SIG-M5 treated with dmso at 0.1 percent for 504 hours (cell line): ENCODE data around the gene NNAT.

ENCODE experiments used
- DNase-seq: peaks from one replicate; lab custom pipeline; 2025; ENCODE audit not compliant: unreplicated experiment; lab: John Stamatoyannopoulos, UW

NNAT gene

GRCh38 chr20:37501940-37502339 is 19.1 kb upstream of the NNAT start:
- no peak for DNase-seq

DNA sequence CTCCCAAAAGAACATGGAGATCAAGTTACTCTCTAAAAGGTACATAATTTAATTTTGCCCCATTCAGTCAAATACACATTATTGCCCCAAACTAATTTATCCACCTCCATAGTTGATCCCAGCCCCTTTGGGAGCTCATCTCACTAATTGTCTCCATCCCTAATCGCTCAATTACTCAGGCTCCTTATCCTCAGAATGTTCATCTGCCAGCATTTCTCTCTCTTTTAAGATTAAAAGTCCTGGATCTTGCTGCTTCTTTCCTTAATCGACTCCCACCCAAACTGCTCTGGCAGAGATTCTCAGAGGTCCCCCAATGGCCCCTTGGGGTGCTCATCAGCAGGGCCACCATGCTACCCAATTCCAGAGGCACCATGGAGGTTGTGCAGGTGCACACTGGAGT is 18.4 kb upstream of the NNAT start:
- DNase-seq = no peak

DNA sequence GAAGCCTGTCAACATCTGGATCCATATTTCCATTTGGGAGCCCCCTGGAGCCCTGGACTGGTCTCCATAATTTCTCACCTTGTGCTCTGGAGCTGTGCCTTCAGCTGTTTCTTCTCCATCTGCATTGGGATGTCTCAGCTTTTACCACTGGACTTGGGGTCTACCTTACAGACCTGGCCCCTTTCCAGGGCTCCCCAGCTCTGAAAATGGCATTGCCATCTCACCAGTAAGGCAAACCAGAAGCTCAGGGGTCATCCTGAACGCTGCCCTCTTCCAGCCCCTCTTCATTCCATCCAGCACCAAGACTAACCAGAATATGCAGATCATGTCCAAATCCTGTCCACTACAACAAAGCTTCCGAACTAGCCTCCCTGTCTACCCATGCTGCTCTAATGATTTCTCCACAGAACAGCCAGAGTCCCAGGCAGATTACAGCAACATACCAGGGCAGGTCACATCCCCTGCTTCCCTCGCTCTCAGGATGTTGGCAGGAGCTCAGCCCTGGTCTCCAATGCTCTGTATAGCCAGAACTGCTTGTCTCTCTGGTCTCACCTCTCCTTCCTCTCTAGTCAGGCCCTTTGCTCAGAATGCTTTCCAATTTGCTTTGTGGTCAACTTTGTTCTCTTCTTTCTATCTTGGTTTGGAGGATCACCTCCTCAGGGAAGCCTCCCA is 17.7 kb upstream of the NNAT start:
- DNase-seq = no peak

- DNase-seq = no peak
These were observed 16.5 kb upstream of the NNAT start for GRCh38 chr20:37504404-37505096.

GRCh38 chr20:37505263-37506151 is 15.5 kb upstream of the NNAT start:
- DNase-seq = no peak

DNA sequence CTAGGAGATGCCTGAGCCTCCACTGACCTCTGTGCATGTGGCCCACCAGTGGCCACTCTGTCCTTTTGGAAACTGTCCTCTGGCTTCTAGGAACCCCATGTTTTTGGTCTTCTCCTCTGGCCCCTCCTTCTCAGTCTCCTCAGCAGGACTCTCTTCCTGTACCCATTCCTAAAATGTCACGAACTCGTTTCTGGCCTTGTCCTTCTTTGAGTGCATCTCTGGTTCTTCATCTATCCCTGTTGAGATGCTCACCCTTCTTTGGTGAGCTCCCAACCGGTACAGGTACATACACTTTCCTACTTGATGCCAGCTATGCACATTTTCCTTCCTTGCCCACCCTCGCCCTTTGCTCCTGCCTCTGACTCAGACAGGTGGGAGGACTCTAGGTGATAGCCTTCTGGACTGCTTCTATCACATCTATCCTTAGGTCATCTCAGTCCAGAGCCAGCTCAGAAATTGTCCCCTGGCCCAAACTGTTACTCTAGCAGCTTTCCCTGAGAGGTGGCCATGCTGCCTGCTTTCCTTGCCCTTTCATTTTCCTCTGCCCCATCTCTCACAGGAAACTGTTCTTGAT is 14.8 kb upstream of the NNAT start:
- no peak for DNase-seq

- no peak for DNase-seq
These were observed 10.8 kb upstream of the NNAT start for GRCh38 chr20:37510226-37510625.

- DNase-seq = no peak
These were observed 9.3 kb upstream of the NNAT start for GRCh38 chr20:37511610-37512275.

- no peak for DNase-seq
These were observed 7.2 kb upstream of the NNAT start for GRCh38 chr20:37513779-37514359.

DNA sequence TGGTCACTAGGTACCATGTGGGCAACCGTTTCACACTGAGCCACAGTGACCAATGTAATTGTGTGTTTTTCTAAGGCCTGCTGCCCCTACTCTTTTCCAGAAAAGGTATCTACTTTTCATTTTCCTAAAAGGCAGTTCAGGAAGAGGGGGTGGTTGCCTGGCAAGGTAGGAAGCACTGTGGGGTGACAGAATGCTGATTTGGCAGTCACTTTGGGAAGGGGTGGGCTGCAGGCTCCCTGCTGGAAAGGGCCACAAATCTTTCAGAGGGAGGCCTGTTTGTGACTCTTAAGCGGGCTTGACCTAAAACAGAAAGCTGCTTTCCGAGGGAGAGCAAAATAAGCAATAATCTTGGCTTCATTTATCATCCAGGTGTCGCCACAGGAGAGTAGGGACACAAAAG is 5.2 kb upstream of the NNAT start:
- DNase-seq = no peak

DNA sequence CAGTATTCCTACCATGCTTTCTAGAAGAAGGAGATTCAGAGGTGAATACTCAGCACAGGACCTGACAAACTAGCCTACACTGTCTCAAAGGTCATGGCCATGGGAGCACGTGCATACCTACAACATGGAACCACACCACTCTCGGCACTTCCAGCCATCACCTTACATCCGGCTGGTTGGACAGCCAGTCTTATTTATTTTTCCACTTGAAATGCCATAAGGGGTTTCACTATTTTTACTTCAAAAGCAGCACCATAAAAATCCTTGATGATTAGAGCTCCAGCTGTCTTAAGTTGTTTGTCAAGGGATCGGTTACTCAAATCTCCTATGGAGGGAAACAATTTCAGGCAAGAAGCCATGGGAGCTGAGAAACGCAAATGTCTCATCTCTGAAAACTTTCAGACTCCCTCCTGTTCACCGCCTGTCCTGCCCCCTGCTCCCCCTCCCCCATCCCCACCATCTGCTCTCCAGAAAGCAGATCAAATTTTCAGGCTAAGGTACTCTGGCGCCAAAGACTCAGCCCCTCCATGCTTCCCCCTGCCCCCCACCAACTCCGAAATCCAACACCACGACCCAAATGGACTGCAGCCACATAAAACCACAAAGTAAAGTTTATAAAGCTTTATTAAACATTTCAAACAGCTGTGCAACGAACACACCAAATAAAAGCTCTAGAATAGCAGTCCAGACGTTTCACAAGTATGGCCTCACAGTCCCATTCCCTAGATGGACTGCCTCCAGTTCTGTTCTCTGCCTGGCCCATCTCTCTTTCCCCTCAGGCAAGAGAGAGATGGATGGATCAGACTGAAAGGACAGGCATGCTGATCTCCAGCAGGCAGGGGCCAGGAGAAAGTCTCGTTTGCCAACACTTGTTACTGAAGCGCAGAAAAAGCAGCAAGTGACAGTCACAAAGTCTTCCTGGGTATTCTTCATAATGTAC is 4.0 kb upstream of the NNAT start:
- DNase-seq = no peak

DNA sequence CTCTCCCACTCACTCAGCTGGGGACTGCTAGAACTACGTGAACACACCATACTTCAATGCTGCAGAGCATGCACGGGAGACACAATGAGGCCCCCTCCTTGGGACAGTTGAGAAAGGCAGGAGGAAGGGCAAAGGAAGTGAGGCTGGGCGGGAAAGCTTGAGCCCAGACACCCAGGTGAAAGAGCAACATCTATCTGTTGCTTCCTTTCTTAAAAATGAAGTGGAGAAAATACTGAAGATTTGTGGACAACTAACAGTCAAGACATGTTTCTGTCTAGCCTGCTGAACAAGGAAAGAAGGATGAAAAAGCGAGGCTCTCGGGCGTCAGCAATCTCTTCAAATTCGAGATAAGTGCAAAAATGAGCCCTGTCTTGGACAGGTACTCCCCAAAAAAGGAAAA is 3.0 kb upstream of the NNAT start:
- no peak for DNase-seq

- no peak for DNase-seq
These were observed 2.2 kb upstream of the NNAT start for GRCh38 chr20:37518606-37519507.

GRCh38 chr20:37519508-37520418 is 1.3 kb upstream of the NNAT start:
- no peak for DNase-seq

DNA sequence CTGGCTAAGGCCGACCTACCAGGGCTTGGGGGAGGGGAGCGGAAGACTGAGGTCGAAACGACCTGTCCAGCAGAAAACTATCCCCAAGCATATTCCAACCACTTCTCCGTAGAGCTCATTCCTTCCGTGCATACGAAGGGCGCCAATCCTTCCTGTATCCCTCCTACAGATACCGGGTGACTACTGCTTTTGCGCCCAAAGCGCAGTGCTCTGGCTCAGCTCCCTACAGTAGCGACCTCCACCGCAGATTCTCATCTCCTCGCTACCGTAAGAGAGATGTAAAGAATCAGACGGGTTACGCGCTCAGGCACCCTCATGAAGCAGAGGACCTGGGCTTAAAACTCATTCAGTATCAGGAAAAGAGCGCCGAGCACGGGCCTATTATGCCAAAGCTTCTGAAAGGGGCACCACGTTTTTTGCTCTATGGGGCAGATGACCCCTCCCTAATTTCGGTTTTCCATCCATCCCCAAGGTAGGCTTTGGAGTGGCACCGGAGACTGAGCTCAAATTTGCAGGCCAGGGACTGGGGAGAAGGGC is 563 bp upstream of the NNAT start:
- no peak for DNase-seq

DNA sequence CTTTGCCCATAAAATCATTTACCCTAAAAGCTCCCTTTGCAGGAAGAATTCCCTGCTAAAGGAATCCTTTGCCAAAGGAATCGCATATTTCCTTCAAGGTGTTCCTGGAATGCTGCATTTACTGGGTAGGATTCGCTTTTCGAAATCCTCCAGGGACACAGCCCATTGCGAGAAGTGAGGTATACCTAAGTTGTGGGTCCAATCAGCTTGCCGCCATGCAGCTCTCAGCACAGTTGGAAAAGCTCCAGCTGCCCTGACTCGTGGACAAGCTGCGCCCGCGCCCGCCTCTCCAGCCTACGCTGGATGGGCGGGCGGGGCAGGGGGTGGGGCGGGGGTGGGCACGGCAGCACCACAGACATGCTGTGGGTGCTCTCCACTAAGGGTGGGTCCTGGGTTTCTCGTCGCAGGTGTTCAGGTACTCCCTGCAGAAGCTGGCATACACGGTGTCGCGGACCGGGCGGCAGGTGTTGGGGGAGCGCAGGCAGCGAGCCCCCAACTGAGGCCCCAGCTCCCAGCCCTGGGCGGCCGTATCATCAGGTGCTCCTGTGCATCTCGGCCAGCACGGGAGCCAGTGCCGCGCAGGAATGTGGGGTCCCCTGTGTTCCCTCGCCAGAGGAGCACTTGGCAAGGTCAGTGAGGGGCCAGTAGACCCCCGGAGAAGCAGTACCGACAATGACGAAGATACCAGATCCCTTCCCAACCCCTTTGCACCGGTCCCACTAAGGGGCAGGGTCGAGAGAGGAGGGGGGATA is 1.4 kb downstream of the NNAT start:
- no peak for DNase-seq

DNA sequence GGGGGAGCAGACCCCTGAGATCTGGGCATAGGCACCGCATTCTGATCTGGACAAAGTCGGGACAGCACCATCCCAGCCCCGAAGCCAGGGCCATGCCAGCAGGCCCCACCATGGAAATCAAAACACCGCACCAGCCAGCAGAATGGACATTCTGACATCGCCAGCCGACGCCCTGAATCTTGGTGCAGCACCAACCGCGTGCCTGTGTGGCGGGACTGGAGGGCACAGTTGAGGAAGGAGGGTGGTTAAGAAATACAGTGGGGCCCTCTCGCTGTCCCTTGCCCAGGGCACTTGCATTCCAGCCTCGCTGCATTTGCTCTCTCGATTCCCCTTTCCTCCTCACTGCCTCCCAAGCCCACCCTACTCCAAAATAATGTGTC is 2.0 kb downstream of the NNAT start:
- no peak for DNase-seq
